ENCODE measurements around the gene SPG7.

GRCh38 chr16:89579351-89579750 is 71.1 kb downstream of the SPG7 start:
- TF ChIP-seq CTCF (IDR thresholded peaks at IDR 0.05) (no peak), TCF7L2 (IDR thresholded peaks at IDR 0.05; ENCODE audit: low read depth, low read length) (no peak), POLR2AphosphoS5 (IDR thresholded peaks at IDR 0.05; ENCODE audit: low read depth, low read length) (no peak)
